GM18507 (cell line): ENCODE data around the gene TRMU.
"Not testable (repeated sequence)": the region's sequence is repeated elsewhere in the genome, so short reads cannot be mapped to it uniquely, and the experiment has no call there.

Source experiments
- DNase-seq: peaks from one replicate; pipeline ENCODE4 v3.0.0; 2011; ENCODE audit warnings: low read depth; ENCODE audit not compliant: insufficient read length; ENCODE audit errors: extremely low spot score
- FAIRE-seq: peaks from 2 replicates; lab custom pipeline; 2011; peaks lifted over from hg19 to GRCh38; lab: Jason Lieb, UNC

TRMU gene

DNA sequence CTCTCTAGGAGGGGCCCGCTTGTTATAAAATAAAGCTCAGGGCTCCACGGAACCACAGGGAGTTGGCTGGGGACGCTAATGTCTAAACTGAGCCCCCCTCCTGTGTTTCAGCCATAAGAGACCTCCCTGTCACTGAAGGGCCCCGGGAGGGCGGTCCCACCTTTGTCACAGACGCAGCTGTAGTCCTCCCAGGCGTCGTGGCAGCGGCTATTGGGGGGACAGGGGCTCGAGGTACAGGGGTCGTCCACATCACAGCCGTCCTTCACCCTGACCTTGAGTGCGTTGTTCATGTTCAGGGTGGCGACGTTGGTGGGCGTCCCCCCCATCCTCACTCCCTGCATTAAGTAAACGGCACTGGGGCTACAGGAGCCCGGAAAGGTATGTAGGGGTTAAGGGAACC is 62.0 kb downstream of the TRMU start:
- no peak for FAIRE-seq
- no peak for DNase-seq

DNA sequence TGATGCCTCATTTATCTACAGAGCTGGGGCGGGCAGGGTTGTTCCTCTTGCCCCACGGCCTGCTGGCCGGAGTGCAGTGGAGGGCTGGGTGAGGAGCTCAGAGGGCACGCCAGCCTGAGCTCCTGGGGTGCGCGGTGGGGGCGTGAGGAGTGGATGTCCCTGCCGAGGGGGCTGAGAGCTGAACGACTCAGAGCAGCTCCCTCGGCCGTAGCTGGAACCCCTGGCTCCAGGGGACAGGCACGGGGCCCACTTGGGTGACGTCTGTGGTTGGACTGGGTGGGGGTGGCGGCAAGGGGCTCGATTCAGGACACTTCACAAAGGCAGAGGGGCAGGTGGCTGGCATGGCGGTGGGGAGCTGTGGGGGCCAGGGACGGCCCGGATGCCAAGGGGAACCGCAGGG is 62.4 kb downstream of the TRMU start:
- DNase-seq (no peak), FAIRE-seq (no peak)

DNA sequence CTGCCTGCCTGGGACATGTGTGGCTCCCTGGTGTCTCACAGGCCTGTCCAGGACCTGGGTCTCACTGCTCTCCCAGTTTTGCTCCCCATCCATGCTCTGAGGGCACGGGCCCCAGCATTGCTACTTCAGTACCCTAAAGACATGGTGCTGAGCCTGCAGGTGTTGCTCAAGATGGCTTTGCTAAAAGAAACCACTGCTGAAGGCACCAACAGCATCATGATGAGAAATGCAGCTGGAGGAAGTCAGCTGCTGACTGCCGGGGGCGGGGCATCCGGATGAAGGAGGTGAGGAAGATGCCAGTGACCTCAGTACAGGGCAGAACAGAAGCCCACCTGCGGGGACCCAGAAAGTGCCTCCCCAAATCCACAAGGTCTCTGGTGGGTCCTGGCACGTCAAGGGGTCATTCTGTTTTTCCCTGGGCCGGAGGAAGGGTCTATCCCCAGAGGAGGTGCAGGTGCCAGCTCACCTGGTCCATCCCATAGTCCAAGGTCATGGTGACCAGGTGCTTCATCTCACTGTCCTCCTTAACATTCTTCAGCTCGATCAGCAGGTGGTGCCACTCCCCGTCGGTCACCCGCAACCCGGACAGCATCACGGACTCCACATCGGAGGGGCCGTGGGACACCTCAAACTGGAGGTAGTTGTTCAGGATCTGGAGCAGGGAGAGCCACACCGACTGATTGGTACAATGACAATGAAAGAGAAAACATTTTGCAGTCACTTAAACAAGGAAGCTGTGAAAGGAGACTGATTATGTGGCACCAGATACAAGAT is 63.9 kb downstream of the TRMU start:
- no peak for FAIRE-seq

DNA sequence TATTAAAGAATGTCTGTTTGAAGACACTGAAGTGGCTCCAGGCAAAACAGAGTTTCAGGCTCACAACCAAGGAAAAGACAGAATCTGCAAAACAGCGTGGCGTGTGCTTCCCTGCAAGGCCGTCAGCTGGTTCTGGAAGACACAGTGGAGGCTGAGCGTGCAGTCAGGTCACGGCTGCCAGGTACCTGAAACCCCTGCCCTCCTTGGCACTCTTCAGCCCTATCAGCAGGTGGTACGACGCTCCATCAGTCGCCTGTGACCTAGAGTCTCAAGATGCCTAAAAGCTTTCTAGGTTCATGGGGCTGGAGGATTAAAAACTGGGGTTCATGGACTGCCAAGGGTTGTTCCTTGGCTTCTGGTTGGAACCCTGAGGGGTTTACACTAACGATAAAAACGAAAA is 65.9 kb downstream of the TRMU start:
- no peak for DNase-seq
- FAIRE-seq = no peak

More for the DNA sequence above, 63.9 kb downstream of the TRMU start:
- no peak for DNase-seq

DNA sequence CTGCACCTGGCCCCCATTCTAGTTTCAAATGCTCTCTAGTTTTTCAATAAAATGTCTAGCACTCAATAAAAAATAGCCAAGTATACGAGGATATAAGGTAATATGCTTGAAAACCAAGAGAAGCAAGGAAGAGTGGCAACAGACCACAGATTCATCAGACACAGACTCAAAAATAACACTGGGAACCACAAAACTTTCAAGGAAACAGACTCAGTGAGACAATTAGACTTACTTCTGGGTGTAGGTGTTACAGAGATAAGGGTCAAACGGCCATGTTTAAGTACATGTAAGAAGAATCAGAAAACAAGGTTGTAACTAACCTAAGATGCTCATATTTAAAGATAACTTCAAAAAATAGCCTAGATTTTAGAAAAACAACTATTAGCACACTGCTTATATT is 67.0 kb downstream of the TRMU start:
- DNase-seq = no peak
- FAIRE-seq = no peak

DNA sequence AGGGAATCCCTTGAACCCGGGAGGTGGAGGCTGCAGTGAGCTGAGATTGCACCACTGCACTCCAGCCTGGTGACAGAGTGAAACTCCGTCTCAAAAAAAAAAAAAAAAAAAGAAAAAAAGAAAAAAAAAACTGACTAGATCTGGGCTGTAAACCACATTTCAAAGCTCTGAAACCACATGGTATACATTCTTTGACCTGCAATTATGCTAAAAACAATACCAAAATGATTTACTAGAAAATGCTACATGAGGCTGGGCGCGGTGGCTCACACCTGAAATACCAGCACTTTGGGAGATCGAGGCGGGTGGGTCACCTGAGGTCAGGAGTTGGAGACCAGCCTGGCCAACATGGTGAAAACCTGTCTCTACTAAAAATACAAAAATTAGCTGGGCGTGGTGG is 68.4 kb downstream of the TRMU start:
- not testable (repeated sequence) for DNase-seq, FAIRE-seq

DNA sequence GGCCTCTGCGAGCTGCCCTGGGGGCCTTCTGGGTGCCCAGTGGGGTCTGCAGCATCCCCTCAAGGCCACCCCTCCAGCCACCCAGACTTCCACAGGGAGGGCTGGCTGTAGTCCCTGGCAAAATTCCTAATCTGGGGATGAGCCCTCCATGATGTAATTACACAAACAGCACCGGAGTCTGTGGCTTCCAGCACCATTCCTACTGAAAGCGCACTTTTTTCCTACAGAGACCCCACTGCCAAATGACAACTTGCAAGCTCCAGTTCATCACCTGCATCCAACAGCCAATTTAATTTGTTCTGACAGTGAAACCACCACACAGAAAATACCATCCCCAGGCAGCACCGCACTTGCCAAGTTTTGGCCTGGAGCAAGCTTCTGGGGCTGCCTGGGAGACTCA is 70.4 kb downstream of the TRMU start:
- FAIRE-seq (no peak), DNase-seq (no peak)

DNA sequence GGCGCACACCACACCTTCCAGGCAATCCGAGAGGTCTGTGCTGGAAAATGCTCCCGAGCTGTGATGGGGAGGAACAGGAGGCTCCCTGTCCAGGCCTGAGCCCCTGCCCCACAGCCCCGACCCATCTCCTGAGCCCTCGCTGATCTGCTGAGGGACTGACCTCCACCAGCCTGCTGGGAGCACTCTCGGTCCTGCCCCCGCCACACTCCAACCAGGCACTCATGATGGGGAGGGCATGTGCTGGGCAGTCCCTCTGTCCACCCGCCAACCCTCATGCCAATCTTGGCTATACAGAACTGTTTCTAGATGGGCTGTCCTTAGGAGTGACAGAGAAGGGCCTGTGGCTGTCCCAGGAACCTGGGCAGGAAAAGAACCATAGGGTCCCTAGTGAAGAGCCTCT is 70.8 kb downstream of the TRMU start:
- no peak for DNase-seq
- FAIRE-seq = no peak

DNA sequence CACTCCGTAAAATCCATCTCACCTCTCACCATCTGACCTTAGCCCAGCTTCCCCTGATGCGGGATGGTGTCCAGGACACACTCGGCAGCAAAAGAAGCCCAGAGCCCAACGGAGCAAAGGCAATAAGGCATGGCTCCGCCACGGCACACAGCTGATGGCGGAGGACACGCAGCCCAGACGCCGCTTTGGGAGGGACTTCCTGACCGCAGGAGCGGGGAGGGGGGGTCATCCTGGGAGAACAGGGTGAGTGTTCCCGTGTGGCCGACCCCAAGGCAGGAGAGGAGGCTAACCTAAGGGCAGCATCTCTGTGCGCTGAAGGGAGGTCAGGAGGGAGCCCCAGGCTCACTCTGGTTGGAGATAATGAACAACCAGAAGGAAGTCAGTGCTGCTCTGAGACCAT is 71.3 kb downstream of the TRMU start:
- DNase-seq (no peak), FAIRE-seq (no peak)
